22Rv1 (cell line): ENCODE data around the gene DVL1.
"Not testable (repeated sequence)": the region's sequence is repeated elsewhere in the genome, so short reads cannot be mapped to it uniquely, and the experiment has no call there.

Source experiments
- ZFX ChIP-seq: fragments of 450-650 bp; IDR thresholded peaks from 2 replicates; pipeline ENCODE4 v1.6.1; 2017; ENCODE audit warnings: antibody characterized with exemption, borderline replicate concordance
- TF ChIP-seq, protein P1 (sequence below): fragments of 450-650 bp; IDR thresholded peaks from 2 replicates; pipeline ENCODE4 v1.5.1; 2017; ENCODE audit warnings: mild to moderate bottlenecking

GRCh38 chr1:1385339-1385738 lies 36.1 kb upstream of the DVL1 start:
- TF ChIP-seq, protein P1, sequence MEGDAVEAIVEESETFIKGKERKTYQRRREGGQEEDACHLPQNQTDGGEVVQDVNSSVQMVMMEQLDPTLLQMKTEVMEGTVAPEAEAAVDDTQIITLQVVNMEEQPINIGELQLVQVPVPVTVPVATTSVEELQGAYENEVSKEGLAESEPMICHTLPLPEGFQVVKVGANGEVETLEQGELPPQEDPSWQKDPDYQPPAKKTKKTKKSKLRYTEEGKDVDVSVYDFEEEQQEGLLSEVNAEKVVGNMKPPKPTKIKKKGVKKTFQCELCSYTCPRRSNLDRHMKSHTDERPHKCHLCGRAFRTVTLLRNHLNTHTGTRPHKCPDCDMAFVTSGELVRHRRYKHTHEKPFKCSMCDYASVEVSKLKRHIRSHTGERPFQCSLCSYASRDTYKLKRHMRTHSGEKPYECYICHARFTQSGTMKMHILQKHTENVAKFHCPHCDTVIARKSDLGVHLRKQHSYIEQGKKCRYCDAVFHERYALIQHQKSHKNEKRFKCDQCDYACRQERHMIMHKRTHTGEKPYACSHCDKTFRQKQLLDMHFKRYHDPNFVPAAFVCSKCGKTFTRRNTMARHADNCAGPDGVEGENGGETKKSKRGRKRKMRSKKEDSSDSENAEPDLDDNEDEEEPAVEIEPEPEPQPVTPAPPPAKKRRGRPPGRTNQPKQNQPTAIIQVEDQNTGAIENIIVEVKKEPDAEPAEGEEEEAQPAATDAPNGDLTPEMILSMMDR, result not testable (repeated sequence)
- TF ChIP-seq ZFX, result not testable (repeated sequence)
